ENCODE data around the gene TMEM218. TPM values are rescaled to one million over a fixed set of nuclear protein-coding genes. Genes with fewer than 3 reads are reported as not detected.
A peak's percentile ranks its signal among the peaks of the same experiment; 100 is the strongest.

Gene TMEM218
- total RNA-seq, 1 donor from 2014 or later = 33.2 TPM

- no peak for TF ChIP-seq CTCF (conservative IDR thresholded peaks at IDR 0.05)
- H3K27me3 Mint-ChIP-seq = no peaks in the 10 kb centered on the region
- H3K4me1 Mint-ChIP-seq (ENCODE audit: unreplicated experiment) = peaks cover 13% of the 10 kb centered on the region
These were observed 16.7 kb downstream of the TMEM218 start for GRCh38 chr11:125094731-125095130.

GRCh38 chr11:125093502-125093901 lies 17.9 kb downstream of the TMEM218 start:
- Mint-ChIP-seq H3K27me3 (no peaks in the 10 kb centered on the region), H3K4me3 (no peak overlapping the region), H3K4me1 (ENCODE audit: unreplicated experiment) (peaks cover 13% of the 10 kb centered on the region), H3K9me3 (no peaks in the 10 kb centered on the region), H3K27ac (no peak overlapping the region), H3K36me3 (peaks cover 15% of the 10 kb centered on the region)
- DNase-seq (ENCODE audit: extremely low spot score, unreplicated experiment) = no peak
- no peak for TF ChIP-seq CTCF (conservative IDR thresholded peaks at IDR 0.05)

More at GRCh38 chr11:125094731-125095130, 16.7 kb downstream of the TMEM218 start:
- DNase-seq (ENCODE audit: extremely low spot score, unreplicated experiment) = no peak
- Mint-ChIP-seq H3K27ac (no peak overlapping the region), H3K9me3 (no peaks in the 10 kb centered on the region), H3K36me3 (peaks cover 15% of the 10 kb centered on the region), H3K4me3 (no peak overlapping the region)

- Mint-ChIP-seq H3K4me3 (no peak overlapping the region), H3K4me1 (ENCODE audit: unreplicated experiment) (peaks cover 13% of the 10 kb centered on the region), H3K27ac (no peak overlapping the region), H3K36me3 (peaks cover 12% of the 10 kb centered on the region), H3K9me3 (no peaks in the 10 kb centered on the region), H3K27me3 (no peaks in the 10 kb centered on the region)
- no peak for DNase-seq (ENCODE audit: extremely low spot score, unreplicated experiment)
- no peak for TF ChIP-seq CTCF (conservative IDR thresholded peaks at IDR 0.05)
These were observed 18.8 kb downstream of the TMEM218 start for GRCh38 chr11:125092669-125093068.

GRCh38 chr11:125091877-125092664 lies 19.4 kb downstream of the TMEM218 start:
- H3K4me3 Mint-ChIP-seq = no peak overlapping the region
- H3K9me3 Mint-ChIP-seq = no peaks in the 10 kb centered on the region
- H3K4me1 Mint-ChIP-seq (ENCODE audit: unreplicated experiment) = peaks cover 13% of the 10 kb centered on the region
- DNase-seq (ENCODE audit: extremely low spot score, unreplicated experiment) = no peak
- H3K27me3 Mint-ChIP-seq = no peaks in the 10 kb centered on the region
- peak overlapping the region; percentile 92 for H3K27ac Mint-ChIP-seq
- no peak for TF ChIP-seq CTCF (conservative IDR thresholded peaks at IDR 0.05)
- H3K36me3 Mint-ChIP-seq = peaks cover 8% of the 10 kb centered on the region

- DNase-seq (ENCODE audit: extremely low spot score, unreplicated experiment) = no peak
- H3K4me3 Mint-ChIP-seq = no peak overlapping the region
- peak overlapping the region; percentile 92 for H3K27ac Mint-ChIP-seq
- H3K9me3 Mint-ChIP-seq = no peaks in the 10 kb centered on the region
- peaks cover 13% of the 10 kb centered on the region for H3K4me1 Mint-ChIP-seq (ENCODE audit: unreplicated experiment)
- peak; percentile 95 for TF ChIP-seq CTCF (conservative IDR thresholded peaks at IDR 0.05)
- peaks cover 8% of the 10 kb centered on the region for H3K36me3 Mint-ChIP-seq
- no peaks in the 10 kb centered on the region for H3K27me3 Mint-ChIP-seq
These were observed 20.1 kb downstream of the TMEM218 start for GRCh38 chr11:125091247-125091876.
